SK-N-SH (cell line): ENCODE measurements around the gene EGFL8. TPM values are rescaled to one million over a fixed set of nuclear protein-coding genes. Genes with fewer than 3 reads are reported as not detected.

Experiments used
- CTCF ChIA-PET: fragments of 300-600, 350-600 bp; formaldehyde crosslinking; extraction: SDS; loops from one replicate; lab custom pipeline; 2021; lab: Yijun Ruan, JAX
- POLR2A ChIA-PET: fragments of 350-600 bp; sonication (Branson Sonifier 250); formaldehyde crosslinking; extraction: SDS; loops from one replicate; lab custom pipeline; 2020; ENCODE audit warnings: antibody characterized with exemption, inconsistent platforms; lab: Yijun Ruan, JAX
- DNase-seq: peaks from one replicate; pipeline ENCODE4 v3.0.0; 2012
- H2AFZ ChIP-seq: fragments of 200-600 bp; sonication (generic); 2 replicates; pipeline ENCODE4 v1.8.1; 2016; ENCODE audit warnings: antibody characterized with exemption, mild to moderate bottlenecking, low read depth
- H3F3A ChIP-seq: fragments of 200-600 bp; sonication (generic); replicated peaks from 2 replicates; pipeline ENCODE3; 2016; ENCODE audit warnings: antibody characterized with exemption, mild to moderate bottlenecking; ENCODE audit not compliant: insufficient read depth
- H3K27ac ChIP-seq, 2 experiments: fragments of 200-500 bp in 1 of 2; fragments of 200-600 bp in 1 of 2; sonication (Bioruptor generic) in 1 of 2; sonication (generic), shearing (Covaris generic) in 1 of 2; 2 replicates each; pipeline versions ENCODE4 v1.5.1 to v1.6.1; 2014 to 2016; ENCODE audit warnings: low read depth in 2 of 2, inconsistent platforms in 1 of 2, low read length in 1 of 2, mild to moderate bottlenecking in 1 of 2, mixed read lengths in 1 of 2
- H3K27me3 ChIP-seq: fragments of 200-600 bp; sonication (generic), shearing (Covaris generic); 2 replicates; pipeline ENCODE4 v1.6.1; 2016; ENCODE audit warnings: mixed run types; ENCODE audit not compliant: insufficient read depth
- H3K36me3 ChIP-seq, 2 experiments: fragments of 200-500 bp in 1 of 2; fragments of 200-600 bp in 1 of 2; sonication (Bioruptor generic) in 1 of 2; sonication (generic) in 1 of 2; replicated peaks in 1 of 2; 2 replicates each; pipeline versions ENCODE3 to v1.5.1; 2014 to 2016; ENCODE audit warnings: low read length in 1 of 2, mild to moderate bottlenecking in 1 of 2; ENCODE audit not compliant: insufficient read depth in 2 of 2, control insufficient read depth in 1 of 2
- H3K4me1 ChIP-seq, 2 experiments: fragments of 200-500 bp in 1 of 2; fragments of 200-600 bp in 1 of 2; sonication (Bioruptor generic) in 1 of 2; sonication (generic), shearing (Covaris generic) in 1 of 2; 2 replicates each; pipeline versions ENCODE4 v1.5.1 to v1.6.1; 2014 to 2016; ENCODE audit warnings: low read depth in 1 of 2, low read length in 1 of 2, mixed run types in 1 of 2; ENCODE audit not compliant: insufficient read depth in 2 of 2, control insufficient read depth in 1 of 2
- H3K4me2 ChIP-seq: fragments of 200-600 bp; sonication (generic), shearing (Covaris generic); 2 replicates; pipeline ENCODE4 v1.6.1; 2017; ENCODE audit warnings: mixed run types
- H3K4me3 ChIP-seq, 2 experiments: fragments of 200-500 bp in 1 of 2; fragments of 200-600 bp in 1 of 2; sonication (Bioruptor generic) in 1 of 2; sonication (generic), shearing (Covaris generic) in 1 of 2; 2 replicates each; pipeline versions ENCODE4 v1.5.1 to v1.8.1; 2014 to 2016; ENCODE audit warnings: low read depth in 2 of 2, inconsistent platforms in 1 of 2, low read length in 1 of 2, mild to moderate bottlenecking in 1 of 2, mixed read lengths in 1 of 2, moderate library complexity in 1 of 2
- H3K79me2 ChIP-seq: fragments of 200-600 bp; sonication (generic); 2 replicates; pipeline ENCODE4 v1.8.1; 2017; ENCODE audit warnings: mild to moderate bottlenecking; ENCODE audit not compliant: insufficient read depth
- H3K9ac ChIP-seq: fragments of 200-600 bp; sonication (generic); 2 replicates; pipeline ENCODE4 v1.6.1; 2017; ENCODE audit warnings: mixed run types
- H3K9me2 ChIP-seq: fragments of 200-600 bp; sonication (generic); 2 replicates; pipeline ENCODE4 v1.6.1; 2017; ENCODE audit warnings: mixed run types
- H3K9me3 ChIP-seq: fragments of 200-600 bp; sonication (generic); 2 replicates; pipeline ENCODE4 v1.6.1; 2017; ENCODE audit warnings: mixed run types, mild to moderate bottlenecking, moderate library complexity
- H4K20me1 ChIP-seq: fragments of 200-600 bp; sonication (generic); 2 replicates; pipeline ENCODE4 v1.6.1; 2017; ENCODE audit warnings: mild to moderate bottlenecking, mixed run types; ENCODE audit not compliant: insufficient read depth
- CTCF ChIP-seq: fragments of 200-600 bp; sonication (generic); IDR thresholded peaks from 2 replicates; pipeline ENCODE4 v1.6.1; 2017; ENCODE audit warnings: antibody characterized with exemption, mild to moderate bottlenecking, moderate library complexity
- ELF1 ChIP-seq: IDR thresholded peaks from 2 replicates; pipeline ENCODE4 v1.4.0; 2012
- EZH2phosphoT487 ChIP-seq: fragments of 200-600 bp; sonication (generic); IDR thresholded peaks from 2 replicates; pipeline ENCODE4 v1.6.1; 2017; ENCODE audit warnings: low read depth, mixed run types, mild to moderate bottlenecking, antibody characterized with exemption, moderate library complexity, borderline replicate concordance
- FOSL2 ChIP-seq: IDR thresholded peaks from 2 replicates; pipeline ENCODE4 v1.4.0; 2012; ENCODE audit warnings: low read depth, mild to moderate bottlenecking, moderate library complexity, borderline replicate concordance
- FOXJ3 ChIP-seq: sonication (generic); formaldehyde crosslinking; IDR thresholded peaks from 2 replicates; pipeline ENCODE4 v1.5.1; 2020; ENCODE audit warnings: mild to moderate bottlenecking, missing genetic modification reagents
- GATA2 ChIP-seq: sonication (generic); formaldehyde crosslinking; IDR thresholded peaks from 2 replicates; pipeline ENCODE4 v1.5.0; 2020; ENCODE audit warnings: mild to moderate bottlenecking, missing genetic modification reagents
- IRF3 ChIP-seq: fragments of 150-350 bp; IDR thresholded peaks from 2 replicates; pipeline ENCODE4 v1.6.1; 2016; ENCODE audit warnings: mild to moderate bottlenecking, low read depth, low read length
- MEF2A ChIP-seq: IDR thresholded peaks from 2 replicates; pipeline ENCODE4 v1.4.0; 2012; ENCODE audit warnings: low read depth, borderline replicate concordance
- NFIC ChIP-seq: IDR thresholded peaks from 2 replicates; pipeline ENCODE4 v1.4.0; 2012; ENCODE audit warnings: borderline replicate concordance
- RAD21 ChIP-seq: IDR thresholded peaks from 2 replicates; pipeline ENCODE4 v1.6.1; 2012; ENCODE audit warnings: mild to moderate bottlenecking, low read length
- RXRA ChIP-seq: IDR thresholded peaks from 2 replicates; pipeline ENCODE4 v1.4.0; 2012; ENCODE audit warnings: low read depth, mild to moderate bottlenecking, borderline replicate concordance
- TAF1 ChIP-seq: IDR thresholded peaks from 2 replicates; pipeline ENCODE4 v1.6.1; 2012; ENCODE audit warnings: low read depth, mild to moderate bottlenecking, low read length, moderate library complexity, borderline replicate concordance
- TCF12 ChIP-seq: IDR thresholded peaks from 2 replicates; pipeline ENCODE4 v1.4.0; 2012
- TEAD4 ChIP-seq: IDR thresholded peaks from 2 replicates; pipeline ENCODE4 v1.4.0; 2012; ENCODE audit warnings: mild to moderate bottlenecking, borderline replicate concordance; ENCODE audit not compliant: insufficient read depth
- WGBS: methylation state at CpG from one replicate; pipeline ENCODE4 v1.1.6; 2017; ENCODE audit warnings: low lambda C conversion rate; 5-methylcytosine and 5-hydroxymethylcytosine counted together
- polyA plus RNA-seq, 3 experiments: library from polyadenylated mRNA; depleted of rRNA; stranded (reverse); fragments of >200 nt; gene quantifications; 2 replicates each; pipeline ENCODE4 v1.2.3, GENCODE V29; 2012
- TF ChIP-seq, protein P1 (sequence below): IDR thresholded peaks from 2 replicates; pipeline ENCODE4 v1.4.0; 2012; ENCODE audit warnings: low read depth, borderline replicate concordance

The EGFL8 gene
- polyA plus RNA-seq, 1 of the 3 experiments (the other 2 are of a cell fraction): 7.7 TPM

DNA sequence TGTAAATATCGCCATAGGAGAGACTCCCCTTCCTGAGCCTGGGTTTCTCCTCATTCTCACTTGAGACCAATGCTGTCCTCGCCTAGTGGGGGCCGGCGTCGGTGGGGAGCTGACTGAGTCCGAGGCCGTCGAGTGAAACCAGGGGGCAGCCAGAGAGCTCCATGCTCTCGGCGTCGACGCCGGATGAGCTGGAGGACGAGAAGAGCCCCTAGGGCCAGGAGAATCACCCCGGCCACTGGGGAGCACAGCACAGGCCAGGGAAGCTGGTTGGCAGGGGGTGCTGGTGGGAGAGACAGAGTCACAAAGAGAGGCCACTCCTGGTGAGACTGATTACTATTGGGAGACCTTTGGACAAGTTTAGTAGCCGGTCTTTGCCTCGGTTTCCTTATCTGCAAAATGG is 34.5 kb downstream of the EGFL8 start:
- H3K4me2 ChIP-seq: no peak overlapping the region
- H3K27ac ChIP-seq: no peak overlapping the region
- H3F3A ChIP-seq: peaks cover 10% of the 10 kb centered on the region
- H3K79me2 ChIP-seq: no peaks in the 10 kb centered on the region
- H3K36me3 ChIP-seq: no peaks in the 10 kb centered on the region
- ChIA-PET POLR2A (no interaction called here), CTCF (interaction anchor here (1.4 kb wide), 1 partner anchor 14 kb away, joined by 3 read pairs; no protein-coding TSS in a partner anchor)
- WGBS: 82% methylated on average over 17 of the region's 17 CpGs
- DNase-seq: no peak
- no peak overlapping the region for H2AFZ ChIP-seq
- no peak for TF ChIP-seq TCF12
- TF ChIP-seq NFIC: no peak
- no peak for TF ChIP-seq TEAD4
- TF ChIP-seq GATA2 (CRISPR knock-in tag): no peak
- TF ChIP-seq FOXJ3: no peak
- no peak for TF ChIP-seq RXRA
- no peak for TF ChIP-seq FOSL2
- TF ChIP-seq ELF1: no peak
- no peak for TF ChIP-seq TAF1
- TF ChIP-seq IRF3: no peak
- TF ChIP-seq, protein P1, sequence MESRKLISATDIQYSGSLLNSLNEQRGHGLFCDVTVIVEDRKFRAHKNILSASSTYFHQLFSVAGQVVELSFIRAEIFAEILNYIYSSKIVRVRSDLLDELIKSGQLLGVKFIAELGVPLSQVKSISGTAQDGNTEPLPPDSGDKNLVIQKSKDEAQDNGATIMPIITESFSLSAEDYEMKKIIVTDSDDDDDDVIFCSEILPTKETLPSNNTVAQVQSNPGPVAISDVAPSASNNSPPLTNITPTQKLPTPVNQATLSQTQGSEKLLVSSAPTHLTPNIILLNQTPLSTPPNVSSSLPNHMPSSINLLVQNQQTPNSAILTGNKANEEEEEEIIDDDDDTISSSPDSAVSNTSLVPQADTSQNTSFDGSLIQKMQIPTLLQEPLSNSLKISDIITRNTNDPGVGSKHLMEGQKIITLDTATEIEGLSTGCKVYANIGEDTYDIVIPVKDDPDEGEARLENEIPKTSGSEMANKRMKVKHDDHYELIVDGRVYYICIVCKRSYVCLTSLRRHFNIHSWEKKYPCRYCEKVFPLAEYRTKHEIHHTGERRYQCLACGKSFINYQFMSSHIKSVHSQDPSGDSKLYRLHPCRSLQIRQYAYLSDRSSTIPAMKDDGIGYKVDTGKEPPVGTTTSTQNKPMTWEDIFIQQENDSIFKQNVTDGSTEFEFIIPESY: no peak
- TF ChIP-seq RAD21: no peak
- no peak for TF ChIP-seq MEF2A
- no peak for TF ChIP-seq EZH2phosphoT487
- TF ChIP-seq CTCF: no peak
- peaks cover 6 to 14% of the 10 kb centered on the region in 2 experiments; a peak in 1 of 4 replicates for H3K4me1 ChIP-seq
- H4K20me1 ChIP-seq: no peaks in the 10 kb centered on the region
- peaks cover 10% of the 10 kb centered on the region; the same call in 1 of the 2 replicates for H3K27me3 ChIP-seq
- no peak overlapping the region for H3K4me3 ChIP-seq
- H3K9me3 ChIP-seq: no peaks in the 10 kb centered on the region
- no peaks in the 10 kb centered on the region for H3K9me2 ChIP-seq
- no peak overlapping the region for H3K9ac ChIP-seq
